Activated CD4-positive, alpha-beta T cell treated with anti-CD3 and anti-CD28 coated beads for 48 hours (primary cell): ENCODE results near the gene HSD17B11.
"Not testable (repeated sequence)": the region's sequence is repeated elsewhere in the genome, so short reads cannot be mapped to it uniquely, and the experiment has no call there.

Experiments
- DNase-seq: peaks from one replicate; pipeline ENCODE4 v3.0.0-alpha.2; 2020

HSD17B11 gene

GRCh38 chr4:87390891-87391575, at the start of gene HSD17B11:
TSS of gene HSD17B11 (minus strand) at chr4:87391188. CDS start at chr4:87391070, 118 bp downstream.
- peak; percentile 84 for DNase-seq

GRCh38 chr4:87433342-87433741, 42.4 kb upstream of the HSD17B11 start:
- DNase-seq, result no peak

GRCh38 chr4:87430038-87430437, 39.0 kb upstream of the HSD17B11 start:
- DNase-seq, result no peak

GRCh38 chr4:87428979-87429378, 38.0 kb upstream of the HSD17B11 start:
- no peak for DNase-seq

GRCh38 chr4:87427518-87427868, 36.5 kb upstream of the HSD17B11 start:
- no peak for DNase-seq

GRCh38 chr4:87426865-87427517, 36.0 kb upstream of the HSD17B11 start:
- no peak for DNase-seq

GRCh38 chr4:87425711-87426110, 34.7 kb upstream of the HSD17B11 start:
- peak; percentile 24 for DNase-seq

- not testable (repeated sequence) for DNase-seq
Measured at GRCh38 chr4:87424099-87424543, 33.1 kb upstream of the HSD17B11 start.

- no peak for DNase-seq
Measured at GRCh38 chr4:87423317-87424098, 32.5 kb upstream of the HSD17B11 start.

GRCh38 chr4:87422104-87423052, 31.4 kb upstream of the HSD17B11 start, which contains the start of gene NUDT9:
TSS of gene NUDT9 (plus strand) at chr4:87422573. CDS start at chr4:87422906, 333 bp downstream.
- peak; percentile 91 for DNase-seq

GRCh38 chr4:87420276-87420830, 29.4 kb upstream of the HSD17B11 start:
- DNase-seq, result no peak

- no peak for DNase-seq
Measured at GRCh38 chr4:87419578-87420249, 28.7 kb upstream of the HSD17B11 start.

- DNase-seq, result not testable (repeated sequence)
Measured at GRCh38 chr4:87418410-87418809, 27.4 kb upstream of the HSD17B11 start.

GRCh38 chr4:87416965-87417364, 26.0 kb upstream of the HSD17B11 start:
- DNase-seq, result no peak

GRCh38 chr4:87414816-87415215, 23.8 kb upstream of the HSD17B11 start:
- no peak for DNase-seq

GRCh38 chr4:87410679-87411078, 19.7 kb upstream of the HSD17B11 start:
- DNase-seq, result no peak

GRCh38 chr4:87410157-87410556, 19.2 kb upstream of the HSD17B11 start:
- no peak for DNase-seq

- DNase-seq, result no peak
Measured at GRCh38 chr4:87409420-87409939, 18.5 kb upstream of the HSD17B11 start.

- DNase-seq, result not testable (repeated sequence)
Measured at GRCh38 chr4:87406902-87407301, 15.9 kb upstream of the HSD17B11 start.

- no peak for DNase-seq
Measured at GRCh38 chr4:87406462-87406861, 15.5 kb upstream of the HSD17B11 start.

- no peak for DNase-seq
Measured at GRCh38 chr4:87405211-87405820, 14.3 kb upstream of the HSD17B11 start.
